HEK293 (cell line): ENCODE data around the gene PERM1.

Source experiments
- CTCF ChIP-seq: fragments of 450-650 bp; formaldehyde crosslinking; IDR thresholded peaks from 2 replicates; pipeline ENCODE4 v1.5.1; 2016; ENCODE audit warnings: missing biosample characterization, missing genetic modification characterization
- ZNF24 ChIP-seq: fragments of 450-650 bp; formaldehyde crosslinking; IDR thresholded peaks from 2 replicates; pipeline ENCODE4 v1.5.1; 2016; ENCODE audit warnings: missing biosample characterization, missing genetic modification characterization
- ZNF501 ChIP-seq: fragments of 450-650 bp; formaldehyde crosslinking; IDR thresholded peaks from 2 replicates; pipeline ENCODE4 v1.5.1; 2016; ENCODE audit warnings: missing biosample characterization, missing genetic modification characterization
- ZNF626 ChIP-seq: fragments of 450-650 bp; sonication (Bioruptor Pico); formaldehyde crosslinking; IDR thresholded peaks from 2 replicates; pipeline ENCODE4 v1.5.1; 2018; ENCODE audit warnings: missing biosample characterization, missing genetic modification characterization, inconsistent platforms
- ZNF639 ChIP-seq: fragments of 450-650 bp; formaldehyde crosslinking; IDR thresholded peaks from 2 replicates; pipeline ENCODE4 v1.5.1; 2016; ENCODE audit warnings: missing biosample characterization, missing genetic modification characterization

GRCh38 chr1:975365-975764 is 6.5 kb downstream of the PERM1 start:
- TF ChIP-seq CTCF (tag by site-specific recombination) (no peak), ZNF501 (tag by site-specific recombination) (no peak), ZNF639 (no peak), ZNF24 (tag by site-specific recombination) (no peak), ZNF626 (no peak)
